A673 (cell line): ENCODE measurements around the gene SLCO3A1. TPM values are rescaled to one million over a fixed set of nuclear protein-coding genes. Genes with fewer than 3 reads are reported as not detected.

Experiments used
- BruUV-seq: library from RNA; stranded (reverse); fragments of 400-500 nt; replicated peaks from 2 replicates; lab custom pipeline; 2021; lab: Mats Ljungman, UMichigan
- CTCF ChIA-PET: fragments of 300-600 bp; sonication (Branson Sonifier 250); formaldehyde crosslinking; loops from one replicate; lab custom pipeline; 2022; ENCODE audit warnings: antibody characterized with exemption; lab: Charles Lee
- POLR2A ChIA-PET: fragments of 300-600 bp; sonication (Branson Sonifier 250); formaldehyde crosslinking; loops from one replicate; lab custom pipeline; 2022; ENCODE audit warnings: antibody characterized with exemption; ENCODE audit not compliant: low non-redundant PET; lab: Charles Lee
- DNase-seq: peaks from one replicate; pipeline ENCODE4 v3.0.0-alpha.2; 2015; ENCODE audit warnings: low spot score
- H3K27ac ChIP-seq: fragments of 200-600 bp; sonication (generic); 2 replicates; pipeline ENCODE4 v1.5.1; 2016; ENCODE audit warnings: mixed run types, low read depth, mild to moderate bottlenecking, mixed read lengths, antibody characterized with exemption, low read length; ENCODE audit not compliant: poor library complexity, severe bottlenecking
- H3K27me3 ChIP-seq: fragments of 200-600 bp; sonication (generic); replicated peaks from 2 replicates; pipeline ENCODE4 v1.6.1; 2017; ENCODE audit warnings: mixed run types, low read depth, mild to moderate bottlenecking, mixed read lengths, antibody characterized with exemption, low read length; ENCODE audit not compliant: insufficient read depth, poor library complexity
- H3K36me3 ChIP-seq: fragments of 200-600 bp; sonication (generic); 2 replicates; pipeline ENCODE4 v1.6.1; 2016; ENCODE audit warnings: mixed run types, mild to moderate bottlenecking, mixed read lengths, antibody characterized with exemption, low read length; ENCODE audit not compliant: insufficient read depth, poor library complexity, severe bottlenecking
- H3K4me1 ChIP-seq: fragments of 200-600 bp; sonication (generic); 2 replicates; pipeline ENCODE4 v1.6.1; 2017; ENCODE audit warnings: mixed run types, mild to moderate bottlenecking, mixed read lengths, antibody characterized with exemption, low read length; ENCODE audit not compliant: insufficient read depth, poor library complexity, severe bottlenecking
- H3K4me3 ChIP-seq: fragments of 200-600 bp; sonication (generic); 2 replicates; pipeline ENCODE4 v1.5.1; 2016; ENCODE audit warnings: low read depth, mixed run types, mild to moderate bottlenecking, mixed read lengths, low read length; ENCODE audit not compliant: poor library complexity, severe bottlenecking
- H3K9me3 ChIP-seq: fragments of 200-600 bp; sonication (generic); 2 replicates; pipeline ENCODE4 v1.6.1; 2016; ENCODE audit warnings: mixed run types, low read depth, mild to moderate bottlenecking, mixed read lengths, antibody characterized with exemption, low read length; ENCODE audit not compliant: poor library complexity, severe bottlenecking
- EZH2 ChIP-seq: fragments of 200-600 bp; sonication (generic); IDR thresholded peaks from 2 replicates; pipeline ENCODE4 v1.6.1; 2017; ENCODE audit warnings: borderline replicate concordance, low read depth, mild to moderate bottlenecking, mixed read lengths, antibody characterized with exemption, low read length; ENCODE audit not compliant: poor library complexity, severe bottlenecking
- intact Hi-C: fragments of 100-400 bp; cut with micrococcal nuclease; formaldehyde crosslinking; loops from one replicate; pipeline ENCODE4 v1.10.0; 2022; ENCODE audit not compliant: unreplicated experiment
- total RNA-seq: library from RNA; stranded (reverse); gene quantifications from 2 replicates; pipeline ENCODE4 v1.2.3, GENCODE V29; 2021
- TF ChIP-seq, protein P1 (sequence below): fragments of 300-800, 200-600 bp; sonication (generic); conservative IDR thresholded peaks from 2 replicates; pipeline ENCODE4 v1.5.1; 2017; ENCODE audit warnings: low read depth, mild to moderate bottlenecking, antibody characterized with exemption, low read length, moderate library complexity, mixed read lengths

The SLCO3A1 gene
- total RNA-seq, 1 experiment from 2014 or later: 16.6 TPM

DNA sequence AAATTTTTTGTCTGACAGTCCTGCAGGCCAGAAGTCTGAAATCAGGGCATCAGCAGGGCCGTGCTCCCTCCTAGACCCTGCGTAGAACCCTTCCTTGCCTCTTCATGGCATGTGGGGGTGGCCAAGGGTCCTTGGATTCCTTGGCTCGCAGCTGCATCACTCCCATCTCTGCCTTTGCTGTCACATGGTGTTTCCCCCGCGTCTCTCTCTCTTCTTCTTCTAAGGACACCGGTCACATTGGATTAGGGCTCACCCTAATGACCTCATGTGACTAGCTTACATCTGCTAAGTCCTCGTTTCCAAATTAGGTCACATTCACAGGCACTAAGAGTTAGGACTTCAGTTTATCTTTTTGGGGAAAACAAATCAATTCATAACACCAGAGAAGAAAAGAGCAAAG is 12.0 kb downstream of the SLCO3A1 start:
- Histone ChIP-seq H3K27ac (no peak overlapping the region), H3K27me3 (no peaks in the 10 kb centered on the region), H3K9me3 (no peaks in the 10 kb centered on the region), H3K36me3 (no peaks in the 10 kb centered on the region), H3K4me3 (no peak overlapping the region), H3K4me1 (no peaks in the 10 kb centered on the region)
- BruUV-seq: no TSS peak
- DNase-seq: no peak
- intact Hi-C loops: no loop called here
- CTCF ChIA-PET: no interaction called here
- TF ChIP-seq, protein P1, sequence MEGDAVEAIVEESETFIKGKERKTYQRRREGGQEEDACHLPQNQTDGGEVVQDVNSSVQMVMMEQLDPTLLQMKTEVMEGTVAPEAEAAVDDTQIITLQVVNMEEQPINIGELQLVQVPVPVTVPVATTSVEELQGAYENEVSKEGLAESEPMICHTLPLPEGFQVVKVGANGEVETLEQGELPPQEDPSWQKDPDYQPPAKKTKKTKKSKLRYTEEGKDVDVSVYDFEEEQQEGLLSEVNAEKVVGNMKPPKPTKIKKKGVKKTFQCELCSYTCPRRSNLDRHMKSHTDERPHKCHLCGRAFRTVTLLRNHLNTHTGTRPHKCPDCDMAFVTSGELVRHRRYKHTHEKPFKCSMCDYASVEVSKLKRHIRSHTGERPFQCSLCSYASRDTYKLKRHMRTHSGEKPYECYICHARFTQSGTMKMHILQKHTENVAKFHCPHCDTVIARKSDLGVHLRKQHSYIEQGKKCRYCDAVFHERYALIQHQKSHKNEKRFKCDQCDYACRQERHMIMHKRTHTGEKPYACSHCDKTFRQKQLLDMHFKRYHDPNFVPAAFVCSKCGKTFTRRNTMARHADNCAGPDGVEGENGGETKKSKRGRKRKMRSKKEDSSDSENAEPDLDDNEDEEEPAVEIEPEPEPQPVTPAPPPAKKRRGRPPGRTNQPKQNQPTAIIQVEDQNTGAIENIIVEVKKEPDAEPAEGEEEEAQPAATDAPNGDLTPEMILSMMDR: no peak
- no peak for TF ChIP-seq EZH2
- POLR2A ChIA-PET: no interaction called here

DNA sequence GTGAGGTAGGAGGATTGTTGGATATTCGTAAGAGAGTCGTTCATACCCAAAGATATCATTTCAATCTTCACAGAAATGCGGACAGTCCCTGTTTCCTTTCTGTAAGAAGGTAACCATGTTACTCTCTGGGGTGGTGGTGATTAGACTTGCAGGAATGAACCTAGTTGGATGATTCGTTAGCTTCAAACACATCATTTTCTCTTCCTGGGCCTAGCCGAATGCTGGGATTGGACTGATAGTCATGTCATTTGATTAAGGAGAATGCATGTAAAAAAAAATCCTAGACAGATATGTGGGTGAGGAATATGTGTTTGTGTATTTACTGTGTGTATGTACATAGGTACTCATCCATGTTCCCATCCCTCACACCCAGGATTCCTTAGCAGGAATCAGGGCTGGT is 12.4 kb downstream of the SLCO3A1 start:
- Histone ChIP-seq H3K4me3 (no peak overlapping the region), H3K4me1 (no peaks in the 10 kb centered on the region), H3K27ac (no peak overlapping the region), H3K27me3 (no peaks in the 10 kb centered on the region), H3K9me3 (no peaks in the 10 kb centered on the region), H3K36me3 (no peaks in the 10 kb centered on the region)
- CTCF ChIA-PET: no interaction called here
- intact Hi-C loops: no loop called here
- no TSS peak for BruUV-seq
- no peak for TF ChIP-seq EZH2
- TF ChIP-seq, protein P1: no peak
- DNase-seq: no peak
- POLR2A ChIA-PET: no interaction called here

DNA sequence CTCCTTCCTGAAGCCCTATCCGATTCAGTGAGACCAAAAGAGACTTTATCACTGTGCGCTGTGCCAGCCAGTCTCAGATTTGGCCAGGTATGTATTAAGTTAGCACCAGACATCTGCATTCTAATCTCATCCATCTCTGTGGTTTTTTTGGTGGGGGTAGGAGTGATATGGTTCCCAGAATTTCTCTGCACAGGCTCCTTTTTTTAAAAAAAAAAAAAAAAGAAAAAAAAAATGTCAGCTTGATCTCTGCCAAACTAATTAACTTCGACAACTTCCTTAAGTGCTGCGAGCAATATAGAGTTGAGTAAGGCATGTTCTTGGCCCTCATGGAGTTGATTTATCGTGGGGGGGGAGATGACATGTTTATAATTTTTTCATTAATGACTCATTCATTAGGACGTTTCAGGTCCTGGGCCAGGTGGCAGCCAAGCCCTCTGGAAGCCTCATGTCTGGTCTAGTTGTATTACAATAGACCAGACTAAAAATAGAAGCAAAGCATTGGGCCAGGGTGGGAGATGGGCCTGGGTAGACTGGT is 12.9 kb downstream of the SLCO3A1 start:
- no peak for DNase-seq
- no TSS peak for BruUV-seq

More for the DNA sequence above, 12.9 kb downstream of the SLCO3A1 start:
- CTCF ChIA-PET: interaction anchor here (0.6 kb wide), 1 partner anchor 160 kb away, joined by 5 read pairs; no protein-coding TSS in a partner anchor
- TF ChIP-seq, protein P1: no peak
- TF ChIP-seq EZH2: no peak
- Histone ChIP-seq H3K27ac (no peak overlapping the region), H3K27me3 (no peaks in the 10 kb centered on the region), H3K4me3 (no peak overlapping the region), H3K9me3 (no peaks in the 10 kb centered on the region), H3K4me1 (no peaks in the 10 kb centered on the region), H3K36me3 (no peaks in the 10 kb centered on the region)
- intact Hi-C loops: no loop called here
- POLR2A ChIA-PET: no interaction called here
